HG03095 (cell line): ENCODE results near the gene C1orf50.
"Not testable (repeated sequence)": the region's sequence is repeated elsewhere in the genome, so short reads cannot be mapped to it uniquely, and the experiment has no call there.

Source experiments
- ATAC-seq: cut with Tn5 transposase; IDR thresholded peaks from one replicate; pipeline ENCODE4 v1.9.1; 2021; ENCODE audit warnings: moderate library complexity; ENCODE audit not compliant: unreplicated experiment

C1orf50 gene

GRCh38 chr1:42766741-42767509, at the start of gene C1orf50, which contains the start of gene P3H1:
Gene C1orf50 (plus strand): TSS chr1:42767249. CDS start chr1:42767312, 63 bp downstream.
Gene P3H1 (minus strand): TSS chr1:42767028. CDS start chr1:42766971, 57 bp downstream.
- peak; percentile 86 for ATAC-seq

- no peak for ATAC-seq
These were observed 46.2 kb upstream of the C1orf50 start for GRCh38 chr1:42720868-42721267.

- no peak for ATAC-seq
These were observed 45.1 kb upstream of the C1orf50 start for GRCh38 chr1:42721926-42722325.

- not testable (repeated sequence) for ATAC-seq
These were observed 44.6 kb upstream of the C1orf50 start for GRCh38 chr1:42722403-42722802.

- no peak for ATAC-seq
These were observed 43.5 kb upstream of the C1orf50 start for GRCh38 chr1:42723511-42723910.

GRCh38 chr1:42725820-42726219, 41.2 kb upstream of the C1orf50 start:
- not testable (repeated sequence) for ATAC-seq

- ATAC-seq: no peak
These were observed 37.0 kb upstream of the C1orf50 start for GRCh38 chr1:42730002-42730401.

GRCh38 chr1:42730988-42731387, 36.1 kb upstream of the C1orf50 start:
- no peak for ATAC-seq

- no peak for ATAC-seq
These were observed 35.5 kb upstream of the C1orf50 start for GRCh38 chr1:42731585-42731984.

- ATAC-seq: no peak
These were observed 34.8 kb upstream of the C1orf50 start for GRCh38 chr1:42732126-42732680.

- no peak for ATAC-seq
These were observed 33.4 kb upstream of the C1orf50 start for GRCh38 chr1:42733415-42734200.

- ATAC-seq: no peak
These were observed 32.6 kb upstream of the C1orf50 start for GRCh38 chr1:42734201-42735035.

- no peak for ATAC-seq
These were observed 32.0 kb upstream of the C1orf50 start for GRCh38 chr1:42735056-42735455.

- no peak for ATAC-seq
These were observed 31.5 kb upstream of the C1orf50 start for GRCh38 chr1:42735477-42736105.

GRCh38 chr1:42736152-42736551, 30.9 kb upstream of the C1orf50 start:
- no peak for ATAC-seq

GRCh38 chr1:42736571-42737200, 30.4 kb upstream of the C1orf50 start:
- no peak for ATAC-seq

GRCh38 chr1:42737257-42737656, 29.8 kb upstream of the C1orf50 start:
- ATAC-seq: no peak

- no peak for ATAC-seq
These were observed 28.9 kb upstream of the C1orf50 start for GRCh38 chr1:42737986-42738677.

GRCh38 chr1:42738678-42739226, 28.3 kb upstream of the C1orf50 start:
- ATAC-seq: no peak
